OCI-LY3 (cell line): Measurements from ENCODE around the gene TRIM38.
"Not testable (repeated sequence)": the region's sequence is repeated elsewhere in the genome, so short reads cannot be mapped to it uniquely, and the experiment has no call there.

Experiments
- H2AFZ ChIP-seq: fragments of 200-600, 300-600 bp; shearing (Covaris generic); 2 replicates; pipeline ENCODE4 v1.6.0; 2014; ENCODE audit warnings: antibody characterized with exemption, low read depth, low read length
- H3K27ac ChIP-seq: fragments of 200-600, 300-600 bp; sonication (generic); 2 replicates; pipeline ENCODE4 v1.5.1; 2014; ENCODE audit warnings: mild to moderate bottlenecking, low read length, moderate library complexity, mixed read lengths
- H3K27me3 ChIP-seq: fragments of 200-600, 300-600 bp; sonication (generic); 2 replicates; pipeline ENCODE4 v1.6.1; 2014; ENCODE audit warnings: low read depth, low read length, mixed read lengths
- H3K36me3 ChIP-seq: fragments of 200-600, 300-600 bp; sonication (generic); replicated peaks from 2 replicates; pipeline ENCODE3; 2014; ENCODE audit warnings: low read depth, low read length, mixed read lengths
- H3K4me1 ChIP-seq: fragments of 300-600, 200-600 bp; sonication (generic); 2 replicates; pipeline ENCODE4 v1.6.1; 2014; ENCODE audit warnings: low read length, mixed read lengths
- H3K4me2 ChIP-seq: fragments of 200-600, 300-600 bp; sonication (generic); 2 replicates; pipeline ENCODE4 v1.6.1; 2014; ENCODE audit warnings: low read length, mixed read lengths
- H3K4me3 ChIP-seq: fragments of 300-600, 200-600 bp; sonication (generic); 2 replicates; pipeline ENCODE4 v1.5.1; 2014; ENCODE audit warnings: antibody characterized with exemption, mild to moderate bottlenecking, low read length, moderate library complexity
- H3K79me2 ChIP-seq: fragments of 300-600, 200-600 bp; shearing (Covaris generic); 2 replicates; pipeline ENCODE4 v1.6.1; 2014; ENCODE audit warnings: mild to moderate bottlenecking, low read length, mixed read lengths
- H3K9ac ChIP-seq: fragments of 300-600, 200-600 bp; shearing (Covaris generic); 2 replicates; pipeline ENCODE4 v1.6.0; 2014; ENCODE audit warnings: mild to moderate bottlenecking, low read length, moderate library complexity
- H3K9me3 ChIP-seq: fragments of 200-600, 300-600 bp; shearing (Covaris generic); 2 replicates; pipeline ENCODE4 v1.6.1; 2014; ENCODE audit warnings: low read length, mixed read lengths; ENCODE audit not compliant: insufficient read depth
- H4K20me1 ChIP-seq: fragments of 200-600, 300-600 bp; sonication (generic); 2 replicates; pipeline ENCODE4 v1.6.1; 2016; ENCODE audit warnings: low read length, mixed read lengths; ENCODE audit not compliant: insufficient read depth
- CTCF ChIP-seq: fragments of 200-600, 300-600 bp; sonication (generic); IDR thresholded peaks from 2 replicates; pipeline ENCODE4 v1.5.1; 2014; ENCODE audit warnings: antibody characterized with exemption, low read length, low read depth
- EZH2phosphoT487 ChIP-seq: fragments of 200-600 bp; shearing (Covaris generic); IDR thresholded peaks from 2 replicates; pipeline ENCODE4 v1.6.1; 2018; ENCODE audit warnings: antibody characterized with exemption, mixed run types, low read depth

The TRIM38 gene

GRCh38 chr6:25946631-25947030, 16.0 kb upstream of the TRIM38 start:
- H4K20me1 ChIP-seq, result no peaks in the 10 kb centered on the region
- no peaks in the 10 kb centered on the region for H3K9me3 ChIP-seq
- no peak for TF ChIP-seq CTCF
- TF ChIP-seq EZH2phosphoT487, result no peak
- no peak overlapping the region for H3K27ac ChIP-seq
- no peaks in the 10 kb centered on the region for H3K79me2 ChIP-seq
- no peaks in the 10 kb centered on the region for H3K36me3 ChIP-seq
- no peak overlapping the region for H3K4me3 ChIP-seq
- H3K4me2 ChIP-seq, result no peak overlapping the region
- H3K4me1 ChIP-seq, result peaks cover 9% of the 10 kb centered on the region
- no peak overlapping the region for H3K9ac ChIP-seq
- H3K27me3 ChIP-seq, result peaks cover 6% of the 10 kb centered on the region
- no peak overlapping the region for H2AFZ ChIP-seq

GRCh38 chr6:25947492-25947891, 15.1 kb upstream of the TRIM38 start:
- H2AFZ ChIP-seq, H3K4me1 ChIP-seq, H3K79me2 ChIP-seq, H3K4me2 ChIP-seq, H3K9me3 ChIP-seq, H3K4me3 ChIP-seq, H3K27me3 ChIP-seq, H3K36me3 ChIP-seq, H3K27ac ChIP-seq, H3K9ac ChIP-seq, H4K20me1 ChIP-seq: not testable (repeated sequence)

- no peak overlapping the region for H3K4me2 ChIP-seq
- H3K27me3 ChIP-seq, result peaks cover 2% of the 10 kb centered on the region; the same call in 1 of the 2 replicates
- no peak for TF ChIP-seq CTCF
- no peak for TF ChIP-seq EZH2phosphoT487
- no peak overlapping the region for H2AFZ ChIP-seq
- H3K9me3 ChIP-seq, result no peaks in the 10 kb centered on the region
- H3K27ac ChIP-seq, result no peak overlapping the region
- H3K9ac ChIP-seq, result no peak overlapping the region
- no peaks in the 10 kb centered on the region for H4K20me1 ChIP-seq
- H3K4me3 ChIP-seq, result no peak overlapping the region
- H3K36me3 ChIP-seq, result no peaks in the 10 kb centered on the region
- H3K4me1 ChIP-seq, result peaks cover 7% of the 10 kb centered on the region
- H3K79me2 ChIP-seq, result no peaks in the 10 kb centered on the region
Observed at GRCh38 chr6:25949695-25950094, 12.9 kb upstream of the TRIM38 start.

GRCh38 chr6:25950297-25950696, 12.3 kb upstream of the TRIM38 start:
- H3K9ac ChIP-seq, result no peak overlapping the region
- H3K79me2 ChIP-seq, result no peaks in the 10 kb centered on the region
- TF ChIP-seq EZH2phosphoT487 (no peak), CTCF (no peak)
- H3K27me3 ChIP-seq, result no peaks in the 10 kb centered on the region
- H3K36me3 ChIP-seq, result no peaks in the 10 kb centered on the region
- H3K27ac ChIP-seq, result no peak overlapping the region
- no peaks in the 10 kb centered on the region for H4K20me1 ChIP-seq
- H3K4me3 ChIP-seq, result no peak overlapping the region
- no peaks in the 10 kb centered on the region for H3K9me3 ChIP-seq
- H3K4me1 ChIP-seq, result peaks cover 2% of the 10 kb centered on the region; the same call in 1 of the 2 replicates
- no peak overlapping the region for H2AFZ ChIP-seq
- H3K4me2 ChIP-seq, result no peak overlapping the region
